ENCODE data around the gene ACSM4. TPM values are rescaled to one million over a fixed set of nuclear protein-coding genes. Genes with fewer than 3 reads are reported as not detected.
"Not testable (repeated sequence)": the region's sequence is repeated elsewhere in the genome, so short reads cannot be mapped to it uniquely, and the experiment has no call there.

Gene ACSM4
- total RNA-seq, 1 donor from 2014 or later = not detected

GRCh38 chr12:7271893-7272514 is 31.9 kb upstream of the ACSM4 start:
- intact Hi-C loops (cut with DNase I) = no loop called here
- no peak for DNase-seq (ENCODE audit: extremely low spot score in 2 of 2)
- Histone ChIP-seq H3K27ac (no peak overlapping the region), H3K36me3 (no peaks in the 10 kb centered on the region), H3K27me3 (no peaks in the 10 kb centered on the region), H3K9me3 (no peaks in the 10 kb centered on the region), H3K4me1 (no peaks in the 10 kb centered on the region), H3K4me3 (no peak overlapping the region)
- no peak for TF ChIP-seq POLR2AphosphoS5 (IDR thresholded peaks at IDR 0.05; ENCODE audit: insufficient read depth in 1 of 2, low read depth in 1 of 2)
- no peak for TF ChIP-seq POLR2A (IDR thresholded peaks at IDR 0.05)
- TF ChIP-seq CTCF (IDR thresholded peaks at IDR 0.05) = no peak

- intact Hi-C loops (cut with DNase I); H3K36me3 ChIP-seq; H3K27ac ChIP-seq; H3K9me3 ChIP-seq; H3K27me3 ChIP-seq; H3K4me3 ChIP-seq; H3K4me1 ChIP-seq; DNase-seq (ENCODE audit: extremely low spot score in 2 of 2): not testable (repeated sequence)
Observed at GRCh38 chr12:7275482-7275881, 28.4 kb upstream of the ACSM4 start.

DNA sequence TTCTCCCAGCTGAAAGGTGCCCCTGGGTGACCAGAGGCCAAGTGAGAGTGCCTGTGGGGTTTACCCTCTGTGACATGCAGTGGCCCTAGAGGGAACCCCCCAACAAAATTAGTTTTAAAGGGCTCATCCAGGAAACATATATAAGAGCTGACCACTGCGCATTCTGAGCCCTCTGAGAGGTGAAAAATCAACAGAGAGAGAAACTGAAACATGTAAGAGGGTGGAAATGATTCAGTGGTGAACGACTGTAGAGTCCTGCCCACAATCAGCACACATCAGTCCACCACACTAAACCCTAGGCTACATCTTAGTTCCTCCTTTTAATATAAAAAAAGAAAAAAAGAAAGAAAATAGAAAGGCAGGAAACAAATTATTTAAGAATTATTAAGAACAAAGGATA is 21.0 kb upstream of the ACSM4 start:
- no peak for TF ChIP-seq CTCF (IDR thresholded peaks at IDR 0.05)
- TF ChIP-seq POLR2A (IDR thresholded peaks at IDR 0.05) = no peak
- no peak for TF ChIP-seq POLR2AphosphoS5 (IDR thresholded peaks at IDR 0.05; ENCODE audit: insufficient read depth in 1 of 2, low read depth in 1 of 2)
- intact Hi-C loops (cut with DNase I) = no loop called here
- no peak overlapping the region for H3K27ac ChIP-seq
- no peaks in the 10 kb centered on the region for H3K27me3 ChIP-seq
- H3K4me3 ChIP-seq = no peak overlapping the region
- no peak for DNase-seq (ENCODE audit: extremely low spot score in 2 of 2)
- H3K4me1 ChIP-seq = no peaks in the 10 kb centered on the region
- H3K36me3 ChIP-seq = no peaks in the 10 kb centered on the region
- H3K9me3 ChIP-seq = no peaks in the 10 kb centered on the region

DNA sequence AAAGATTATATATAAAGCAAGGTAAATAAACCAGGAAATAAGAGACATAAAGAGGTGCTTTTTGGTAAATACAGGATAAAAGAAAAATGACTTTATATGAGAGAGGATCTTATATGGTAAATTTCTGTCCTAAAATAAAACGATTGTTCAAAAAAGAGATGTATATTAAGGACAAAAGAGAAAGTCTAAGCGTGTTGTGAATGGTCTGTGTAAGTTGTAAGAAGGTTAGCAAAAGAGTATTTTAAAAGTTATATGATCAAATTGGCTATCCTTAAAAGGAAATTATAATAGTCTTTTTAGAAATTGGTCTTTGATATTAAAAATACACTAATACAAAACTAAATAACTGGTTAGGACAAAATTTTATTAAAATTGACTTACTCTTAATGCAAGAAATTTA is 14.1 kb upstream of the ACSM4 start:
- Histone ChIP-seq H3K4me1 (no peaks in the 10 kb centered on the region), H3K4me3 (no peak overlapping the region), H3K27ac (no peak overlapping the region), H3K9me3 (no peaks in the 10 kb centered on the region), H3K36me3 (no peaks in the 10 kb centered on the region), H3K27me3 (no peaks in the 10 kb centered on the region)
- intact Hi-C loops (cut with DNase I) = no loop called here
- TF ChIP-seq POLR2A (IDR thresholded peaks at IDR 0.05) (no peak), POLR2AphosphoS5 (IDR thresholded peaks at IDR 0.05; ENCODE audit: insufficient read depth in 1 of 2, low read depth in 1 of 2) (no peak), CTCF (IDR thresholded peaks at IDR 0.05) (no peak)
- no peak for DNase-seq (ENCODE audit: extremely low spot score in 2 of 2)

- not testable (repeated sequence) for H3K27me3 ChIP-seq
Observed at GRCh38 chr12:7290588-7290987, 13.3 kb upstream of the ACSM4 start.

GRCh38 chr12:7292300-7292699 is 11.6 kb upstream of the ACSM4 start:
- intact Hi-C loops (cut with DNase I) = no loop called here
- TF ChIP-seq POLR2AphosphoS5 (IDR thresholded peaks at IDR 0.05; ENCODE audit: insufficient read depth in 1 of 2, low read depth in 1 of 2) = no peak
- no peak for TF ChIP-seq POLR2A (IDR thresholded peaks at IDR 0.05)
- TF ChIP-seq CTCF (IDR thresholded peaks at IDR 0.05) = no peak
- H3K27ac ChIP-seq = no peak overlapping the region
- H3K27me3 ChIP-seq = no peaks in the 10 kb centered on the region
- no peaks in the 10 kb centered on the region for H3K4me1 ChIP-seq
- no peak overlapping the region for H3K4me3 ChIP-seq
- H3K36me3 ChIP-seq = no peaks in the 10 kb centered on the region
- no peak for DNase-seq (ENCODE audit: extremely low spot score in 2 of 2)
- no peaks in the 10 kb centered on the region for H3K9me3 ChIP-seq

More at GRCh38 chr12:7290588-7290987, 13.3 kb upstream of the ACSM4 start:
- H3K36me3 ChIP-seq; intact Hi-C loops (cut with DNase I); H3K4me1 ChIP-seq; H3K4me3 ChIP-seq; H3K27ac ChIP-seq; DNase-seq (ENCODE audit: extremely low spot score in 2 of 2); H3K9me3 ChIP-seq: not testable (repeated sequence)

Data from vagina (tissue), 2 donors.